K562 (cell line): ENCODE results near the gene CS. TPM values are rescaled to one million over a fixed set of nuclear protein-coding genes. Genes with fewer than 3 reads are reported as not detected.

ENCODE experiments used
- ADNP ChIP-seq: fragments of 200-800 bp; sonication (Bioruptor generic); IDR thresholded peaks from 2 replicates; pipeline ENCODE4 v1.6.1; 2016; ENCODE audit warnings: missing genetic modification characterization, missing compliant biosample characterization
- FOXP4 ChIP-seq: sonication (generic); formaldehyde crosslinking; IDR thresholded peaks from 2 replicates; pipeline ENCODE4 v1.8.0; 2022; ENCODE audit warnings: mild to moderate bottlenecking, missing genetic modification reagents, borderline replicate concordance
- MLLT1 ChIP-seq, 2 experiments: fragments of 450-650 bp; IDR thresholded peaks; 2 replicates each; pipeline ENCODE4 v1.6.1; 2016
- PURB ChIP-seq: sonication (generic); formaldehyde crosslinking; IDR thresholded peaks from 2 replicates; pipeline ENCODE4 v1.9.0; 2021; ENCODE audit warnings: low read depth, mild to moderate bottlenecking, missing genetic modification reagents
- RFX1 ChIP-seq: fragments of 450-650 bp; IDR thresholded peaks from 2 replicates; pipeline ENCODE4 v1.6.1; 2016; ENCODE audit warnings: mild to moderate bottlenecking, moderate library complexity
- TEAD1 ChIP-seq, 2 experiments: fragments of 450-650 bp in 1 of 2; sonication (generic) in 1 of 2; formaldehyde crosslinking; IDR thresholded peaks; 2 replicates each; pipeline versions ENCODE4 v1.4.0 to v1.8.0; 2020 to 2022; ENCODE audit warnings: mild to moderate bottlenecking in 2 of 2, missing genetic modification reagents in 1 of 2
- THAP12 ChIP-seq: fragments of 250-450 bp; sonication (Bioruptor Pico); IDR thresholded peaks from 2 replicates; pipeline ENCODE4 v1.9.0; 2021; ENCODE audit warnings: mild to moderate bottlenecking, inconsistent platforms
- U2AF1 ChIP-seq: fragments of 200-400 bp; formaldehyde crosslinking; optimal IDR thresholded peaks from 2 replicates; pipeline ENCODE3; 2017; ENCODE audit warnings: mild to moderate bottlenecking, low read depth, low read length, moderate library complexity
- ZBTB8A ChIP-seq: fragments of 450-650 bp; IDR thresholded peaks from 2 replicates; pipeline ENCODE4 v1.6.1; 2018; ENCODE audit warnings: mild to moderate bottlenecking, moderate library complexity; ENCODE audit not compliant: partially characterized antibody
- ZC3H8 ChIP-seq: fragments of 450-650 bp; IDR thresholded peaks from 2 replicates; pipeline ENCODE4 v1.6.1; 2017
- ZNF592 ChIP-seq: fragments of 450-650 bp; IDR thresholded peaks from 2 replicates; pipeline ENCODE4 v1.6.1; 2017; ENCODE audit warnings: antibody characterized with exemption, mild to moderate bottlenecking
- ZNF740 ChIP-seq, 3 experiments: fragments of 200-800 bp in 1 of 3; sonication (Bioruptor generic) in 1 of 3; sonication (generic) in 1 of 3; formaldehyde crosslinking in 1 of 3; IDR thresholded peaks; 2 replicates each; pipeline versions ENCODE4 v1.6.1 to v1.8.0; 2016 to 2022; ENCODE audit warnings: mild to moderate bottlenecking in 2 of 3, missing compliant biosample characterization in 2 of 3, missing genetic modification characterization in 2 of 3, missing genetic modification reagents in 1 of 3
- ZNF79 ChIP-seq: fragments of 250-450 bp; sonication (Bioruptor Pico); IDR thresholded peaks from 2 replicates; pipeline ENCODE4 v1.4.0; 2020; ENCODE audit warnings: low read depth, mild to moderate bottlenecking, moderate library complexity
- ZSCAN29 ChIP-seq: fragments of 450-650 bp; IDR thresholded peaks from 2 replicates; pipeline ENCODE4 v1.6.1; 2017
- polyA plus RNA-seq, 8 experiments: library from polyadenylated mRNA; depleted of rRNA in 4 of 8; stranded (reverse) in 5 of 8; unstranded in 3 of 8; fragments of >200 nt; fragmentation: Nextera tagmentation in 2 of 8; fragmentation: Illumina TruSeq in 1 of 8; extraction: Ambion mirVana in 2 of 8; extraction: Trizol in 1 of 8; gene quantifications; 2 replicates each; pipeline versions ENCODE4 v1.2.1 to v1.2.3, GENCODE V29; 2011 to 2014; ENCODE audit warnings: inconsistent platforms in 1 of 8, missing spikeins in 1 of 8
- total RNA-seq, 7 experiments: library from RNA; depleted of rRNA in 6 of 7; stranded (reverse); fragments of >200 nt in 6 of 7; fragmentation: Illumina TruSeq in 2 of 7; extraction: Trizol in 2 of 7; gene quantifications; 2 replicates each; pipeline versions ENCODE4 v1.2.1 to v1.2.3, GENCODE V29; 2011 to 2021; ENCODE audit warnings: low replicate concordance in 1 of 7

CS gene
- total and polyA plus RNA-seq, 9 of the 15 experiments (the other 6 are each of a cell fraction or from before 2014, with no cell fraction given), result 99.9 to 390 (median 149) TPM

GRCh38 chr12:56221757-56222530, 78.2 kb downstream of the CS start, which contains the start of gene RNF41 (continued):
- TF ChIP-seq ZNF592, result peak; percentile 70; the same call in 1 of the 2 replicates
- TF ChIP-seq RFX1, result peak; percentile 87
- no peak for TF ChIP-seq U2AF1
- TF ChIP-seq ZC3H8, result no peak
- no peak for TF ChIP-seq ZNF79
- TF ChIP-seq THAP12 (CRISPR knock-in tag), result peak; percentile 86
- peak in 1 of 2 experiments; percentile 65; a peak in 1 of 4 replicates for TF ChIP-seq MLLT1 (IDR thresholded peaks at IDR 0.05)
- peak in 1 of 2 experiments; percentile 42; a peak in 1 of 4 replicates for TF ChIP-seq TEAD1 (CRISPR knock-in tag; IDR thresholded peaks at IDR 0.05)
- peak; percentile 95 for TF ChIP-seq ZSCAN29
- TF ChIP-seq ZNF740 (CRISPR knock-in tag; IDR thresholded peaks at IDR 0.05), result peak; percentile 47; the same call in 1 of the 2 replicates
- no peak for TF ChIP-seq ZNF740 (tag; IDR thresholded peaks at IDR 0.05)
- TF ChIP-seq FOXP4 (CRISPR knock-in tag), result peak; percentile 35; the same call in 1 of the 2 replicates
- no peak for TF ChIP-seq ADNP (tag)
- TF ChIP-seq PURB (CRISPR knock-in tag), result no peak
- no peak for TF ChIP-seq ZBTB8A
